ENCODE results near the gene RIN1. TPM values are rescaled to one million over a fixed set of nuclear protein-coding genes. Genes with fewer than 3 reads are reported as not detected.
A peak's percentile ranks its signal among the peaks of the same experiment; 100 is the strongest.

The RIN1 gene
- total and polyA plus RNA-seq, 2 of the 13 experiments (the other 11 are each of a cell fraction or from before 2014, with no cell fraction given) = 2.4 to 4.1 TPM

GRCh38 chr11:66335531-66336233 is 552 bp downstream of the RIN1 start (continued):
- TF ChIP-seq ZBTB1 (CRISPR knock-in tag; IDR thresholded peaks at IDR 0.05; ENCODE audit: borderline replicate concordance) (no peak), ZNF234 (CRISPR knock-in tag; conservative IDR thresholded peaks at IDR 0.05) (0 out of 2 replicates have a peak, but pooled peaks have one; percentile 9), SMC3 (IDR thresholded peaks at IDR 0.05; ENCODE audit: low read length) (no peak), ZNF382 (CRISPR knock-in tag; IDR thresholded peaks at IDR 0.05; ENCODE audit: borderline replicate concordance) (no peak), MAFK (conservative IDR thresholded peaks at IDR 0.05 in 1 of 2, IDR thresholded peaks at IDR 0.05 in 1 of 2; ENCODE audit: low read length in 2 of 2) (no peak), HMG20B (CRISPR knock-in tag; conservative IDR thresholded peaks at IDR 0.05) (no peak), UBTF (CRISPR knock-in tag; IDR thresholded peaks at IDR 0.05) (no peak), MXD1 (CRISPR knock-in tag; IDR thresholded peaks at IDR 0.05) (no peak), ATM (IDR thresholded peaks at IDR 0.05; ENCODE audit: borderline replicate concordance) (no peak), EEA1 (CRISPR knock-in tag; IDR thresholded peaks at IDR 0.05; ENCODE audit: borderline replicate concordance) (no peak), ZNF687 (CRISPR knock-in tag; IDR thresholded peaks at IDR 0.05) (peak; percentile 62), STAT5B (CRISPR knock-in tag; IDR thresholded peaks at IDR 0.05) (no peak), ZNF180 (CRISPR knock-in tag; IDR thresholded peaks at IDR 0.05; ENCODE audit: borderline replicate concordance, low read depth) (no peak), ZNF713 (CRISPR knock-in tag; IDR thresholded peaks at IDR 0.05) (no peak), REPIN1 (CRISPR knock-in tag; IDR thresholded peaks at IDR 0.05; ENCODE audit: borderline replicate concordance, low read depth) (no peak), ZNF841 (CRISPR knock-in tag; IDR thresholded peaks at IDR 0.05; ENCODE audit: borderline replicate concordance) (no peak), MATR3 (CRISPR knock-in tag; IDR thresholded peaks at IDR 0.05) (no peak), ZNF709 (CRISPR knock-in tag; IDR thresholded peaks at IDR 0.05) (no peak), ISL2 (CRISPR knock-in tag; IDR thresholded peaks at IDR 0.05) (no peak), ZNF598 (CRISPR knock-in tag; IDR thresholded peaks at IDR 0.05; ENCODE audit: borderline replicate concordance) (peak; percentile 41; the same call in 1 of the 2 replicates), REL (CRISPR knock-in tag; conservative IDR thresholded peaks at IDR 0.05) (no peak; the same call in 1 of the 2 replicates), FOXO4 (CRISPR knock-in tag; conservative IDR thresholded peaks at IDR 0.05) (no peak)

Data from HepG2 (cell line).